ENCODE results near the gene SIRT6.
"Not testable (repeated sequence)": the region's sequence is repeated elsewhere in the genome, so short reads cannot be mapped to it uniquely, and the experiment has no call there.

Gene SIRT6

GRCh38 chr19:4175669-4175931 is 6.8 kb downstream of the SIRT6 start:
- DNase-seq = no peak

GRCh38 chr19:4174895-4175668 is 7.3 kb downstream of the SIRT6 start:
- no peak for DNase-seq

DNA sequence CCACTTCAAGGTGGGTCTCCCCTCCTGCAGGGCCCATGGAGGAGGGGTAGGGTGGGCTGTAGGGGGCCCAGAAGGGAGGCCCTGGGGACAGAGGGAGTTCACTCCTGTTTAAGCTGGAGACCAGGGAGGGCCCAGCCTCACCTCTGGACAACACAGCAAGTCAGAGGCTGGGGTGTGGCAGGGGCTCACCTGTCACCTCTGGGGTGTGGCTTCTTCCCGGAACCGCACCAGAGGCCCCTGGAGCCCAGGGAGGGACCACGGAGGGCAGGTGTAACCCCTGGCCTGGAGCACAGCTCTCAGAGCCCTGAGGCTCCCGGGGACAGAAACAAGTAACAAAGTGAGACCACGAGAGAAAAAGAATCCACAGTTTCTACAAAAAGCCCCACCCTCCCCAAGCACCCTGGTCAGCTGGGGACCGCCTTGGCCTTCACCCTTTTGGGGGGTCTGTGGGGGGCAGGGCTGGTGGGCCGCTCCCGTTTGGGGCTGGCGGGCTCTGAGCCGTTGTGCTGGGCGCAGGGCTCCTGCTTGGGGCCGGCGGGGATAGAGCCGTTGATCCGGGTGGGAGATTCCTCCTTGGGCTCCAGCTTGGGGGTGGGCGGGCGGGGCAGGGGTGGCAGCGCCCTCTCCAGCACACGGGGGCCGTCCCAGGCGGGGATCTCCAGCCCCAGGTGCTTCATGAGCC is 8.0 kb downstream of the SIRT6 start:
- DNase-seq = no peak

- DNase-seq = no peak
Measured at GRCh38 chr19:4173479-4174212, 8.7 kb downstream of the SIRT6 start.

DNA sequence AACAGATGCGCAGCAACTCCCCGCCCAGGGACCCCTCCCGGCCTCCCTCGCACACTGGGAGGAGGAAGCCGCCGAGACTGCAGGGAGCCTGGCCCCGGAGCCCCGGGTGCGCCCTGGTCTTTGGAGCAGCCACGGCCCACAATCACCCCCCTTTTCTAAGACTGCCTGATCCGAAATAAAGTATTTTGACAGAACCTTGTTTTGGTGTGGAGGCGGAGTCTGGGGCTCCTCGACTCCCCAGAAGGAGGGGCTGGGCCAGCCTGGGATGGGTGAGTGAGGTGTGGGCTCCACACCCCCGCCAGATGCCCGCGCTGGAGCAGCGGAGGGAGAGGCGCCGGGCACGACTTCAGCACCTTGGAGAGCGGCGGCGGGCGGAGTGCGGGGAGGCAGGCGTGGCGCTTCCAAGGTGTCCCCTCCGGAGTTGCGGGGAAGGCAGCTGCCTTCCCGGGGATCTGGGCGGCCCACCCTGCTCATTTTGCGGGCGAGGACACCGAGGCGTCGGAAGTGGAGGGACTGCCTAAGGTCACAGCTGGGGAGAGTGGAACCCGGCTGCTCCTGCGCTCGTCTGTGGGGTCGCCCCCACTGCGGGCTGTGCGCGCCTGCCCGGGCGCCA is 9.4 kb downstream of the SIRT6 start:
- DNase-seq = peak in 7 of 56 donors; percentile 7 to 35 (median 9)

GRCh38 chr19:4171676-4172075 is 10.7 kb downstream of the SIRT6 start:
- no peak for DNase-seq

DNA sequence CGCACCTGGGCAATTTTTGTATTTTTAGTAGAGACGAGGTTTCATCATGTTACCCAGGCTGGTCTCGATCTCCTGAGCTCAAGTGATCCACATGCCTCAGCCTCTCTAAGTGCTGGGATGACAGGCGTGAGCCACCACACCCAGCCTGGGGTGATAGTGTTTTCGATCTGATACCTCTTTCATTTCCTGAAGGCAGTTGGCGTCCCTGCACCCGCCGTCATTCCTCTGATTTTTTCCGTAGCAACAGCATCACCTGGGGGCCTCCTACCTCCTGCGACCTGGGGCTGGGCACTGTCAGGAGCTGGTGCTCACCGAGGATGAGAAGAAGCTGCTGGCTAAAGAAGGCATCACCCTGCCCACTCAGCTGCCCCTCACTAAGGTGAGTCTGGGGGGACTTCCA is 18.1 kb downstream of the SIRT6 start:
- DNase-seq = no peak

DNA sequence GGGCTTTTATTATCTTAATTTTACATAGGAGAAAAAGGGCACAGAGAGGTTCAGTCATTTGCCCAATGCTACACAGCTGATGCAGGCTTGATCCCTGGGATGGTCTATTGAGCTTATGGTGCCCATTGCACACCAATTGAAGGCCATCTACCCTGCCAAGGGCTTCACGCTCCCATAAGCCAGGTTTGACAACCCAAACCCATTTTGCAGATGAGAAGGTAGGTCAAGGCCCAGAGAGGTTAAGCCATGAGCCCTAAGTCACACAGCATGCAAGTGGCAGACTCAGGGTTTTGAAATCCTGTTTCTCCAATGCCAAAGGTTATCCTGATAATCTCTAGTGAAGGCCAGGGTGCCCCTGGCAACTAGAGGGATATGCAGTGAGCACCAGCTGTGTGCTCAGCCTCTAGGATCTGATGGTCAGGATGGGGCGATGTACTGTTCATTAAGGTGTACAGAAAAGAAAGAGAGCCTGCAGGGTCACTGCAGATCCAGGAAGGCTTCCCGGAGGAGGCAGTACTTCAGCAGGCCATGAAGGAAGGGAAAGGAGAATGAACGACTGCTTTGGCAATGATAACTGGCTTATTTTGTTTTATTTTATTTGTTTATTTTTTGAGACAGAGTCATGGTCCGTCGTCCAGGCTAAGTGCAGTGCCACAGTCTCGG is 20.8 kb downstream of the SIRT6 start:
- DNase-seq = no peak

DNA sequence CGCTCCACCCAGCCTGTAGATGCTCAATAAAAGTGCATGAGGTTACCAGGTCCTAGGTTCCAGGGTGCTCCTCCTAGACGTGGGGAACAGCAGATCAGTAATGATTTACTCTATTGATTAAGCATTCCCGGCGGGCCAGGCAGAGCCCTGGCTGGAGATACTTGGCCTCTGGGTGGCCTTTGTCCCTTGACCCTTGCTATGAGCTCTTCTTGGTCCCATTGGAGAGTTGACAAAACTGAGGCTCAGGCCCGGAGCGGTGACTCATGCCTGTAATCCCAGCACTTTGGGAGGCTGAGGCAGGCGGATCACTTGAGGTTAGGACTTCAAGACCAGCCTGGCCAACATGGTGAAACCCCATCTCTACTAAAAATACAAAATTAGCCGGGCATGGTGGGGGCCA is 24.4 kb downstream of the SIRT6 start:
- DNase-seq = not testable (repeated sequence)

DNA sequence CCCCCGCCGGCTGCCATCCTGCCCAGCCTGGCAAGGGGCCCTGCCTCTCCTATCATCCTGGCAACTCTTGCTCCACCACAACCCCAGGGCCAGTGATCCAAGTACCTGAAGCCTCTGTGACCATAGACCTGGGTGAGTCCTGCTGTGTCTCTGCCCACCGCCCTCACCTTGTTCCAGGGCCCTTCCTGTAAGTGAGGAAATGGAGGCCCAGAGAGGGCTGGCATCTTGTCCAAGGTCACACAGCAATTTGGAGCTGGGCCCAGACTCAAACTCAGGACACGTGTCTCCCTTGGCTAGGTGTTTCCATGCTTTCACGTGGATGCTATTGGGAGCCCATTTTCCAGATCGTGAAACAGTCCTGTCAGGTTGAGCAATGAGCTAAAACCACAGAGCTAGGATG is 25.2 kb downstream of the SIRT6 start:
- DNase-seq = no peak

- no peak for DNase-seq
Measured at GRCh38 chr19:4154571-4155312, 27.6 kb downstream of the SIRT6 start.

DNA sequence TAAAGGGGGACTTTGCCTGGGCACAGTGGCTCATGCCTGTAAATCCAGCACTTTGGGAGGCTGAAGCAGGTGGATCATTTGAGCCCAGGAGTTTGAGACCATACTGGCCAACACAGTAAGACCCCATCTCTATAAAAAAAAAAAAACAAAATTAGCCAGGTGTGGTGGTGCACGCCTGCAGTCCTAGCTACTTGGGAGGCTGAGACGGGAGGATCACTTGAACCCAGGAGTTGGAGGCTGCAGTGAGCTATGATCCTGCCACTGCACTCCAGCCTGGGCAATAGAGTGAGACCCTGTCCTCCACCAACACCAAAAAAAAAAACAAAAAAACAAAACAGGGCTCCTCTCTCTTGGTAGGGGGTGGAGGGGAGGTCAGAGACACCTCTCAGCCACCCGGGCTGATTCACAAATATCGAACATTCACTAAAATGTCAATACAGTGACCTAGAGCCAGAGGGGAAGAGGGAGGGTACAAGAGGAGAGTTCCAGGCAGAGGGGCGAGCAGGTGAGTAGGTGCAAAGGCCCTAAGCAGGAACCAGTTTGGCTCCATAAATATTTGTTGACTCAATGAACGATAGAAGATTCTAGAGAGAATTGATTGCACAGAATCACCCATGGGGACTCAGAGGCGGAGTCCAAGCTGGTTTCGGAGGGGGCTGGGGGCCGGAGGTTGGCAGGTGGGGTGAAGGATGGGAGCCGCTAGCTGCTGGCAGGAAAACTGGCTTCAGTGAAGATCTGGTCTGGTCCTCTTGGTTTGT is 29.9 kb downstream of the SIRT6 start:
- no peak for DNase-seq

DNA sequence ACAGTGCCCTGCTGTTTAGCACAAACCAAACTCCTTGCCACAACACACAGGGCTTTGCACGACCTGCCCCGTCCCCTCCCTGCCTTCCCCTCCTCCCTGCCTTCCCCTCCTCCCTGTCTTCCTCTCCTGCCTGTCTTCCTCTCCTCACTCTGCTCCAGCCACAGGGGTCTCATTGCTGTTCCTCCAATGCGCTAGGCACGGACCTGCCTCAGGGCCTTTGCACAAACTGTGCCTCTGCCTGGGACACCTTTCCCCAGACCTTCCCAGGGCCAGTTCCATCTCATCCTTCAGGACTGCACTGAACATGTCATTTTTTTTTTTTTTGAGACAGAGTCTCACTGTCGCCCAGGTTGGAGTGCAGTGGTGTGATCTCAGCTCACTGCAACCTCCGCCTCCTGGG is 30.7 kb downstream of the SIRT6 start:
- DNase-seq = no peak

DNA sequence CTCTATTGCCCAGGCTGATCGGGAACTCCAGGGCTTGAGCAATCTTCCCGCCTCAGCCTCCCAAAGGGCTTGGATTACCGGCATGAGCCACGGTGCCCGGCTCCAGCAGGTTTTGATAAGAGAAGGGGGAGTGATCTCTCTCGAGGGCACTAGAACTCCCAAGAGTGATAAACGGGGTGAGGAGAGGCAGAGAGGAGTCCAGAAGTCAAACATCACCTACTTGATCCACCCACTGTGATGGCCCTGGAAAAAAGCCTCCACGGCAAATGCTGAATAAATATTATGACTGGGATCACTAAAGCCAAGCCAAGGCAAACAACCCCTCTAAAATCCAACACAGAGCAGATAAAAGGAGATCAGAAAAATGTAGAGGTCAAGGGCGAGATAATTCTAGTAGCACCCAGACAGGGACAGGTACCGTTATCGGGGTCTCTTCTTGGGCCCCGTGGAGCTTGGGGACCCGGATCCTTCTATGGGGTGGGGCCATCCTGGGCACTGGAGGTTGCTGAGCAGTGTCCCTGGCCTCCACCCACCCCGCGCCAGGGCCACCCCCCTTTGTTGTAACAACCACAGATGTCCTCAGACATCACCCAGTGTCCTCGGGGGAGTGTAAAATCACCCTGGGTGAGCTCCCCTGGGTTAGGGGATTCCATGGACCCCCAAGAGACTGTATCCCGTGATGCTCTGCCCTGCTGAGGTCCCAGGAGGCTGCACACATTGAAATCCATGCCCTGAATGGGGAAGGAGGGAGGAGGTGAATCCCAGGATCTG is 32.7 kb downstream of the SIRT6 start:
- no peak for DNase-seq

GRCh38 chr19:4144666-4145249 is 37.6 kb downstream of the SIRT6 start:
- DNase-seq = no peak

DNA sequence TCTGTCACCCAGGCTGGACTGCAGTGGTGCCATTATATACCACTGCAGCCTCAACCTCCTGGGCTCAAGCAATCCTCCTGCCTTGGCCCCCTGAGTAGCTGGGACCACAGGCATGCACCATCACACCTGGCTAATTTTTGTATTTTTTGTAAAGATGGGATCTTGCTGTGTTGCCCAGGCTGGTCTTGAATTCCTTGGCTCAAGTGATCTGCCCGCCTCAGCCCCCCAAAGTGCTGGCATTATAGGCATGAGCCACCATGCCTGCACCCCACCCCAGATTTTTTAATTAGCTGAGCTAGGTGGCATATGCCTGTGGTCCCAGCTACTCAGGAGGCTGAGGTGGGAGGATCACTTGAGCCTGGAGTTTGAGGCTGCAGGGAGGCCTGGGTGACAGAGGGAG is 39.4 kb downstream of the SIRT6 start:
- not testable (repeated sequence) for DNase-seq

- peak in 13 of 56 donors; percentile 2 to 28 (median 5) for DNase-seq
Measured at GRCh38 chr19:4140237-4140711, 42.1 kb downstream of the SIRT6 start.

- peak in 40 of 56 donors; percentile 2 to 75 (median 30) for DNase-seq
Measured at GRCh38 chr19:4139614-4140236, 42.6 kb downstream of the SIRT6 start.

Data from amygdala (tissue), 56 donors.